ENCODE results near the gene HDAC8.

Gene HDAC8

DNA sequence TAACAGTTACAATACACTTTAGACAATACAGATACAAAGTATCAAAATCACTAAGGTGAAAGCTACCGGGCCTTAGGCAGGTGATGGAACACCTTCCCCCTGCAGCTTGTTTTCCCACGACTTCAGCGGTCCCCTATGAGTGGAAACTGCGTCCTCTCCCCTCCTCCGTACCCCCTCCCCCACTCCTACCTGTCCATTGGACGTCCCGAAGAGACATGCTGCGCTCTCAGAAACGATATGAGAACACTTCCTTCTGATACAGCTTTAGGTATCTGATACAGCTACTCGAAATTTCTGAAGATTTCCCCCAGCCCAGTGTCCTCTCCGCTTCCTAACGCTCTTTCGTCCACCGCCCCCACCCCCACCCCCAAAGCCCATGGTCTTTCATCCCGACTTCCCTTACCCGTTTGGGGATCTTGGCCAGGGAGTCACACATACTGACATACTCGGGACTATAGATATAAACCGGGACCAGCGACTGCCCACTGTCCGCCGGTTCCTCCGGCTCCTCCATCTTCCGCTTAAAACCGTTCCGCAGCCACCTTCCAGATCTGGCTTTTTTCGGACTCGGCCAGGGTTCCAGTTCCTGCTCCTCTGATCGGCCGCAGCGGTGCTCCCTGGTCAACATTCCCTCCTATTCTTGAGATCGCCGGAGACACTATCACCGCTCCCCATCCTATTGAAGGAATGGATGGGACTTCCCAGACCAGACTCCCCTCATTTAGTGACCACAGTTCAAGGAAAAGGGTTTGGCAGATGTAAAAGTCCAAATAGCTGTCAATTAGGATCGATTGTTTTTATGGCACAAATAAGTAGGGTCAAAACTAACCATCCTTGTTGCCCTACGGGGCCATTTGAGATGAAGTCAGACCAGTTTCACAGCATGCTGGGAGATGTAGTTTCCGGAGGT is at the start of gene HDAC8:
TSS of gene HDAC8 (minus strand) at position 596 of the 910 bp plus-strand sequence. CDS start at position 514, 82 bp downstream.
- TF ChIP-seq, protein P1, sequence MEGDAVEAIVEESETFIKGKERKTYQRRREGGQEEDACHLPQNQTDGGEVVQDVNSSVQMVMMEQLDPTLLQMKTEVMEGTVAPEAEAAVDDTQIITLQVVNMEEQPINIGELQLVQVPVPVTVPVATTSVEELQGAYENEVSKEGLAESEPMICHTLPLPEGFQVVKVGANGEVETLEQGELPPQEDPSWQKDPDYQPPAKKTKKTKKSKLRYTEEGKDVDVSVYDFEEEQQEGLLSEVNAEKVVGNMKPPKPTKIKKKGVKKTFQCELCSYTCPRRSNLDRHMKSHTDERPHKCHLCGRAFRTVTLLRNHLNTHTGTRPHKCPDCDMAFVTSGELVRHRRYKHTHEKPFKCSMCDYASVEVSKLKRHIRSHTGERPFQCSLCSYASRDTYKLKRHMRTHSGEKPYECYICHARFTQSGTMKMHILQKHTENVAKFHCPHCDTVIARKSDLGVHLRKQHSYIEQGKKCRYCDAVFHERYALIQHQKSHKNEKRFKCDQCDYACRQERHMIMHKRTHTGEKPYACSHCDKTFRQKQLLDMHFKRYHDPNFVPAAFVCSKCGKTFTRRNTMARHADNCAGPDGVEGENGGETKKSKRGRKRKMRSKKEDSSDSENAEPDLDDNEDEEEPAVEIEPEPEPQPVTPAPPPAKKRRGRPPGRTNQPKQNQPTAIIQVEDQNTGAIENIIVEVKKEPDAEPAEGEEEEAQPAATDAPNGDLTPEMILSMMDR (IDR thresholded peaks at IDR 0.05; ENCODE audit: extremely low read depth, insufficient read depth, missing control alignments): no peak
- in situ Hi-C loops (cut with MboI; ENCODE audit: low pct_unique_long_range_greater_than_20kb, low sequenced_read_pairs, unreplicated experiment): no loop called here
- peak; percentile 65 for DNase-seq (ENCODE audit: low spot score)

DNA sequence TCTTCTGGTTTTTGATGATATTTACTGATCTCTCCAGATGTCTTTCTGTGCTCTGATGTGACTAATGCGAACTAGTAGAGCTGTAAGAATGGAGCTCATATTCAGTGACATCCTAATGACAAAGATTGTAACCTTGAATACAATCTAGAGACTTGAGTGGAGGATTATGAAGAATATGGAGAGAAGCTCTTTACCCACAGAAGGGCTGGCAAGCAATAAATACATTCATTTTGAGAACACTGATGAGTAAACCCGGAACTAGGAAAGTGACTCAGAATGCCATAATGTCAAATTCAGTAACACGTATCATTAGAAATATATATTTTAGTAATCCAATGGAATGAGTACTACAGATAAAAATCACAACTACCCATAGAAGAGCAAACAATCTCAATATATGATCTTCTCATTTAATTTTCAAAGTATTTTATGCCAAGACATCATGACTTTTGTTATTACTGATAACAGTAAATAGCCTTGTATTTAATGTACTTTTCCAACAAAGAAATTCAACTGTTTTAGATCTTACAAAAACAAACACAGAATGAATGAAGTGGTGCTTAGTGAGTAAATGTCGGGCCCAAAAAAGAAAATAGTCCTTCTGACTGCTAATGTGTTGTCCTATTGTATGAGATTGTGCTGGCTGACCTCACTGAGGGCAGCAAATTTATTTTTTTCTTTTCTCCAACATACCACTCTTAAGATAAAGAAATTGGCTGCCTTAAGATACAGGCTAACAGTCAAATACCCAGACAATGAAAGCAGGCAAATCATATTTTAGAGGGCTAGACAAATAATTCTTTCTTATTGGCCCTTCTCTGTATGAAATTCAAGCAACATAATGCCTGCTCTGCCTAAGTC is 49.2 kb upstream of the HDAC8 start:
- in situ Hi-C loops (cut with MboI; ENCODE audit: low pct_unique_long_range_greater_than_20kb, low sequenced_read_pairs, unreplicated experiment): no loop called here
- peak; percentile 26 for DNase-seq (ENCODE audit: low spot score)
- TF ChIP-seq, protein P1 (IDR thresholded peaks at IDR 0.05; ENCODE audit: extremely low read depth, insufficient read depth, missing control alignments): no peak

DNA sequence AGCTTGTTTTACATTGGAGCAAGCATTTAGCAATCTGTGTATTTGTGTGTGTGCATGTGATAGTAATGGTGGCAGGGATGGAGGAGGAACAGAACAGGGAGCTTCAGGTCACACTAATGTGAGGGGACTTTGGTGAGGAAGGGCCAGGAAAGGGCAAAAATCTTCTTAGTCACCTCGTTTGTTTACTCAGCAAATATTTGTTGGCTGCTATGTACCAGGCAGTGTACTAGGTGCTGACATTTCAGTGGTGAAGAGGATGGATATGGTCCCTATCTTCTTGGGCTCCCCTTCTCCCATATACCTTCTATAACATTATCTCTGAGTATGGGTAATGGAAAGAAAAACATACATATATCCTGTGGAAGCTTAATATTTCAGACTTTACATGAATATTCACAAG is 48.5 kb upstream of the HDAC8 start:
- DNase-seq (ENCODE audit: low spot score): no peak
- TF ChIP-seq, protein P1 (IDR thresholded peaks at IDR 0.05; ENCODE audit: extremely low read depth, insufficient read depth, missing control alignments): no peak
- in situ Hi-C loops (cut with MboI; ENCODE audit: low pct_unique_long_range_greater_than_20kb, low sequenced_read_pairs, unreplicated experiment): no loop called here

DNA sequence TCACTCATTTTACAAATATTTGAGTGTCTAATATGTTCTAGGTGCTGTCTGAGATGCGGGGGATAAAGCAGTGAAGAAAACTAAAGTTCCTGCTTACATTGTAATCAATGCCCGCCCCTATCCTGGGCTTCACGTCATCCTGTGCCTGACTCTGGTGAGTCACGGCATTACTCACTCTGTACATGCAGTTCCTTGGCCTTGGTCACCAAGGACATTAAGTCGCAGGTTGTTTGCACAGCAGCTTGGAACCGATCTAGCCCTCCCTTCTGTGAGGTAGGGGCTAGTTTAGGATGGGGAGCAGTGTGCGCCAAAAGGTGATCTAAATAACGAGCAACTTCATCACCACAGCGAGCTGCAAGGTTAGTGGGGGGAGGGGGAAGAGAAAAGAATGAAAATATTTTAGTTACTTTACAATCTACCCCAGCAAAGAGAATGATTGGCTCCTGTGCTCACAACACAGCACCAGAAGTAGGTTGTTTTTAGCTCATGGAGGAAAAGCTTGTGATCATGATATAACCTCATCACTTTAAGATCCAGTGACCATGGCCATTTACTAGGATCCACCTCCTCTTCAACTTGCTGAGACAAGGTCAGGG is 48.0 kb upstream of the HDAC8 start:
- TF ChIP-seq, protein P1 (IDR thresholded peaks at IDR 0.05; ENCODE audit: extremely low read depth, insufficient read depth, missing control alignments): no peak
- no peak for DNase-seq (ENCODE audit: low spot score)
- in situ Hi-C loops (cut with MboI; ENCODE audit: low pct_unique_long_range_greater_than_20kb, low sequenced_read_pairs, unreplicated experiment): no loop called here

DNA sequence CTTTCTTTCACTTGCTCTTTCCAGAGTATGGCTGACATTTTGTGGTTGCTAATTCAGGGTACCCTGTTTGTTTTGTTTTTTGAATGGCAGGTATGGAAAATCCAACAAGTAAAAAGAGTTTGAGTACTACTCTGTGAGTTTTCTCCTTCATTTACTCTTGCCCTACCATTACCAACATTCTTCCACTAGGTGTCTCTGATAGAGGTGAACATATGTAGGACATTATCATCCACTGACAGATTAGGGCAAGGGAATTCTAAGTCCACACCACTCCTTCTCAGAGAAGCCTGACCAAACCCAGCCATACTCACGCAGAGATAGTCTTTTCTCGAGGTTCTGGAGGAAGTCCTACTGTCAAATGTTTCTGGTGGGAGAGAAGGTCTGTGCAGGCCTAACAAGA is 36.7 kb upstream of the HDAC8 start:
- DNase-seq (ENCODE audit: low spot score): no peak
- TF ChIP-seq, protein P1 (IDR thresholded peaks at IDR 0.05; ENCODE audit: extremely low read depth, insufficient read depth, missing control alignments): peak; percentile 10
- in situ Hi-C loops (cut with MboI; ENCODE audit: low pct_unique_long_range_greater_than_20kb, low sequenced_read_pairs, unreplicated experiment): no loop called here

DNA sequence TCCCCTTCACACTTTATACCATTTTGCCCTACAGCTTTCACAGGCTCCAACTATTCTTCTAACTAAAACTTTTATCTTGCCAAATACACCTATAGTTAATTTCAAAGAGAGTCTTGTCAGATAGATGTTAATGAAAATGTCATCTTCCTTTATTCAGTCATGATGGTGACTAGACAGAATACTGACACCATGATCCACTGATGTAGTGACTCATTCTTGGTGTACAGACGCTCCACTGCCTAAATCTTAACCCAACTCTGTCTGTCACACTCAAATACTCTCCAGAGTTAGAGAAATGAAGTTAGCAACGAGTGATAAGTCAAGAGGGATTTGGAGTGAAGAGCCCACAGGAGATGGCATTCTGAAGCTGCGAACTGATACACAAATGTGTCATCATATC is 32.1 kb upstream of the HDAC8 start:
- DNase-seq (ENCODE audit: low spot score): no peak
- TF ChIP-seq, protein P1 (IDR thresholded peaks at IDR 0.05; ENCODE audit: extremely low read depth, insufficient read depth, missing control alignments): no peak
- in situ Hi-C loops (cut with MboI; ENCODE audit: low pct_unique_long_range_greater_than_20kb, low sequenced_read_pairs, unreplicated experiment): no loop called here

Measured in GM13977 (cell line).